Activated CD4-positive, alpha-beta T cell treated with anti-CD3 and anti-CD28 coated beads, Interleukin-2, Interleukin-6, amounts not matched to agents 100 ng/mL and 50 ng/mL, durations not matched to agents 16 hours and 8 hours (primary cell): ENCODE measurements around the gene KRTAP26-1.

Experiments used
- DNase-seq: peaks from one replicate; pipeline ENCODE4 v3.0.0-alpha.2; 2020

Gene KRTAP26-1

DNA sequence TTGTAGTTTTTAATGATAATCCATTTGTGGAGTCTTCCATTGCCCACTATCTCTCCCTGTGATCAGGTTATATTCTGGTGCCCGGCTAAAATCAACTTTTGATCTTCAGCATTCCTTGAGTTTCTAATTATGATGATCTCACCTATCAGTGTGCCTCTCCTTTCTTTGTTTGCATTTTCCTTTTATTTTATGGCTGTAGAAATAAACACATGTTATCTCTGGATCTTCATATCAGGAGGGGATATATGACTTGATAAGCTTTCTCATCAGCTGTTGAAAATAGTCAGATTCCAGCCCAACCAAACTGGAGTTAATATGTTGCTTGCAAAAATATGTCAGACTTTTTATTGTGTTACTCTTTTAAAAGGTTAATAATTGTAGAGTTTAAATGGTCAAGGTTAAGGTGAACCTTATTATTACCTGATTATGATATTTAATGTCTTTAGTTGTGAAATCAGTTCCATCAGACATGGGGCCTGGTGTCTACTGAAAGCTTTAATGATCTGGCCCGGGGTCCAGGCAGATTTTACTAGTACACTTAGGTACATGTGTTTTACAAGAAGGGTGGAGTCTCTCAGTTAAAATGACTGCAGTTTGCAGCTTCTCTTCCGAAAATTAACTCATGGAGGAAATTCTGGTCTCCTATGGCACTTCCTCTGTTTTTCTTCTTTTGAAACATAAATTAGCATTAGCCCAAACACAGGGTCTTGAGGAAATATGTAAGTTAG, 50.1 kb downstream of the KRTAP26-1 start:
- DNase-seq = no peak
